GM12873 (cell line): Measurements from ENCODE around the gene TANGO6.
A peak's percentile ranks its signal among the peaks of the same experiment; 100 is the strongest.

Experiments
- TF ChIP-seq, protein P1 (sequence below): IDR thresholded peaks from 2 replicates; pipeline ENCODE4 v1.5.1; 2012; ENCODE audit warnings: low read depth, mild to moderate bottlenecking, moderate library complexity, low read length, control low read depth; ENCODE audit not compliant: insufficient read depth; ENCODE audit errors: missing control alignments

TANGO6 gene

DNA sequence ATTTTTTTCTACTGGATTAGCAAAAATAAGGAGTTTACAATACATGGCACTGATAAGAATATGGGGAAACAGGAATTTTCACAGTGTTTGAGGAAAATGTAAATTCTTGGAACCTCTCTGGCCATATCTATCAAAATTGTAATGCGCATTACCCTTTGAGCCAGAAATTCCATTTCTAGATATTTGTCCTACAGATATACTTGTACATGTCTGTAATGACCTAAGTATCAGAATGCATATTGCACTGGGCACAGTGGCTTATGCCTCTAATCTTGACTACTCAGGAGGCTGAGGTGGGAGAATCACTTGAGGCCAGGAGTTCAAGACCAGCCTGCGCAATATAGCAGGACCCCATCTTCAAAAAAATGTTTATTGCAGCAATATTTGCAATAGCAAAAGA, 236.4 kb downstream of the TANGO6 start:
- TF ChIP-seq, protein P1, sequence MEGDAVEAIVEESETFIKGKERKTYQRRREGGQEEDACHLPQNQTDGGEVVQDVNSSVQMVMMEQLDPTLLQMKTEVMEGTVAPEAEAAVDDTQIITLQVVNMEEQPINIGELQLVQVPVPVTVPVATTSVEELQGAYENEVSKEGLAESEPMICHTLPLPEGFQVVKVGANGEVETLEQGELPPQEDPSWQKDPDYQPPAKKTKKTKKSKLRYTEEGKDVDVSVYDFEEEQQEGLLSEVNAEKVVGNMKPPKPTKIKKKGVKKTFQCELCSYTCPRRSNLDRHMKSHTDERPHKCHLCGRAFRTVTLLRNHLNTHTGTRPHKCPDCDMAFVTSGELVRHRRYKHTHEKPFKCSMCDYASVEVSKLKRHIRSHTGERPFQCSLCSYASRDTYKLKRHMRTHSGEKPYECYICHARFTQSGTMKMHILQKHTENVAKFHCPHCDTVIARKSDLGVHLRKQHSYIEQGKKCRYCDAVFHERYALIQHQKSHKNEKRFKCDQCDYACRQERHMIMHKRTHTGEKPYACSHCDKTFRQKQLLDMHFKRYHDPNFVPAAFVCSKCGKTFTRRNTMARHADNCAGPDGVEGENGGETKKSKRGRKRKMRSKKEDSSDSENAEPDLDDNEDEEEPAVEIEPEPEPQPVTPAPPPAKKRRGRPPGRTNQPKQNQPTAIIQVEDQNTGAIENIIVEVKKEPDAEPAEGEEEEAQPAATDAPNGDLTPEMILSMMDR = no peak

DNA sequence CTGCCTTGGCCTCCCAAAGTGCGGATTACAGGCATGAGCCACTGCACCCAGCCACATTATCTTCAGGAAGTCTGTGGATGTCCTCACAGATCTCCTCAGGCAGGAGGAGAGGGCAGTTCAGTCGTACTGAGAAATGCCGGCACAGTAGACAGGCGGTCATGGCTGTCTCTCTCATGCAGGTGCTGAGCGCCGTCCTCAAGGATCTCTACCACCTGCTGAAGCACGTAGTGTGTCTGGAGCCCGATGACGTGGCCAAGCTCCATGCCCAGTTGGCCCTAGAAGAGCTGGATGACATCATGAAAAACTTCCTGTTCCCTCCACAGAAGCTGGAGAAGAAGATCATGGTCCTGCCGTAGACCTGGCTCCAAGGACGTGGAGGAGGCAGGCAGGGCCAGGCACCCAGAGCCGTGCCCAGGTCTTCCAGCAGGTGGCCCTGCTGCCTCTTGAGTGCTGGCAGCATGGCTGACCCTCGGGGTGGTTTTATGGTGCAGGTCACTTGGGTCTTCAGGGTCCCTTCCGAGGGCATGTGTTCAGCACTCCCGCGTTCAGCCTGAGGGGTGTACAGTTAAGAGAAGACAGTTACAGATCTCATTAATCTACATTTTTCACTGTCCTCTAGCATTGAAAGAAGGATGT, 240.1 kb downstream of the TANGO6 start:
- TF ChIP-seq, protein P1 = peak; percentile 35

DNA sequence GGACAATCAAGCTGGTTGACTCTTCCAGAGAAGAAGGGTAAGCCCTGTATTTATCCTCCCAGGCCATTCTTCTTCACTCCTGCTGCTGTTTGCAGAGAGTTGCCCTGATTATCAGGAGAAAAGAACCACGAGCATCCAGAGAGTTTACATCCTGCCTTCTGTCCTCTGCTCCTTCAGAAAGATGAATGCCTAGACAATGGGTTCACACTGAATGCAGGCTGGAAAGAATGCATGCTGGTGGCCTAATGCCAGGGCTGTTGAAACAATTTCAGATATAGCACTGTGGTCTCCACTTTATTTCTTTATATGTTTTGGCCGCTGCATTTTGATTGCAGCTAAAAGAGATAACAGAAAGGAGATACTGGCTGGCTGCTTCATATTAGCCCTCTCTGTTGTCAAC, 241.0 kb downstream of the TANGO6 start:
- TF ChIP-seq, protein P1 = no peak

- TF ChIP-seq, protein P1 = no peak
Observed at GRCh38 chr16:69085032-69085695, 241.8 kb downstream of the TANGO6 start.

DNA sequence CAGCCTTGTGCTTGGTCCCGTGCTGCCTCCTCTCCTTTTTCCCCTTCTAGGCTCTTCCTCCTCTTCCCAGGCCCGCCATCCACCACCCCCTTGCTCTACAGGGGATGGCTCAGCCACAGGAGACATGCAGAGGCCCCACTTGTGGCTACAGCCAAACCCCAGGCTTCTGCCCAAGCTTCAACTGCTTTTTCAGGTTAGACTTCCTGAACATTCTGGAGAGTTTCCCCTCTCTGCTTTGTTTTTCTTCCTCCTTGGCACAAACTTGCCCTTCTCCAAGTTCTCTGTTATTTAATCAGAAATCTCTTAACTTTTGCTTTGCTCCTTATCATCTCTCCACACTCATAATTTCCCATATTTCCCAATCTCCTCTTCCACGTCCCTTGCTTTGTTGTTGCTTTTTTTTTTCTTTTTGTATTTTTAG, 243.8 kb downstream of the TANGO6 start:
- TF ChIP-seq, protein P1 = no peak

GRCh38 chr16:69088684-69089083, 245.4 kb downstream of the TANGO6 start:
- TF ChIP-seq, protein P1 = no peak

DNA sequence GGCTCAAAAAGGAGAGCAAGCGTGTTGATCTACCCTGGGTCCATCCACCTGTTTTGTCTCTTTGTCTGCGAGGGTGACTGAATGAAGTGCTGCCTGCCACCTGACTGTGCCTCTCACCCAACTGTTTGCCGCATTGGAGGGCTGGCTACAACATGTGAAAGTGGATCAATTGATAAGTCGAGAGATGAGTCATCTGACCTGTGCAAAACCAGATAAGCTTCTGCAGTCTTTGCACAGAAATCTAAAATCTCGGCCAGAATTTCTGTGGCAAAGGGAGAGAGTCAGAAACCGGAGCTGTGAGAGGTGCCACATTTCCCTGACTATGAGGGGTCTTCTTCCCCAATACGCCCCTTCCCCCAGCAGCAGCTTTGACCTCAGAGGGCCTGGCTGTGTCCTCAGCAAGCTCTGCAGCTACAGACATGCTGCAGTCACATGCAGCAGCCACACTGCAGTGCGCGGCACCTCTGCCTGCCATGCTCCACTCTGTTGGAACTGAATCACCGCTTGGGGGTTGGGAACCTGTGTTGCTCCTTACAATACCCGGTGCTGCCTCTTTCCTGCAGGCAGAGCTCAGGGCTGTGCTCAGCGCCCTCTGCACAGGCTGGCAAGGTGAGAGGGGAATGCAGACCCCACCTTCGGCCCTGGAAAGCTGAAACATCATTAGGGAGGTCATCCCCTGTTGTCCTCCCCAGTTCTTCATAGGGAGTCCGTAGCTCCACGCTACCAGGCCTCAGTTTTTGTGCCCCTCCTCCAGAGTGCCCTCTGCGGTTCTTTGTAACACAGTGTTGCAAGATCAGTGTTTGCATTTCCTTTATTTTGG, 246.0 kb downstream of the TANGO6 start:
- TF ChIP-seq, protein P1 = no peak
